HUDEP-2 (cell line): ENCODE results near the gene ZFP36.

Source experiments
- DNase-seq, 76 experiments: peaks; one replicate each; lab custom pipeline; 2025; ENCODE audit not compliant: unreplicated experiment in 76 of 76; lab: John Stamatoyannopoulos, UW

ZFP36 gene

GRCh38 chr19:39403331-39404312, 3.0 kb upstream of the ZFP36 start:
- DNase-seq: peak in 74 of 76 experiments; percentile 30 to 96 (median 85)

- DNase-seq: no peak
Measured at GRCh38 chr19:39405261-39405957, 1.2 kb upstream of the ZFP36 start.

- peak in 48 of 76 experiments; percentile 42 to 90 (median 67) for DNase-seq
Measured at GRCh38 chr19:39405958-39406655, 540 bp upstream of the ZFP36 start.

DNA sequence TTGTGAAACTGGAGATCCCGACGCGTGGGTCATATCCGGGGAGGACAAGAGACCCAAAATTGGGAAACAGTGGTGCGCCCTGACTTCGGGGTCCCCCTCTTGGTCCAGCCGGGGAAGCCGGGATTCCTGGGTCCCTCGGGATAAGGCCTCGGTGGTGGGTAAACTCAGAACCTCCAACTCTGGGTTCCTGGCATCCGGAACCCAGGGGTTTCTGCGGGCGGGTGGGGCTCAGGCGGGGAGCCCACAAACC, 688 bp downstream of the ZFP36 start:
- DNase-seq: peak in 6 of 76 experiments; percentile 31 to 67 (median 51)

DNA sequence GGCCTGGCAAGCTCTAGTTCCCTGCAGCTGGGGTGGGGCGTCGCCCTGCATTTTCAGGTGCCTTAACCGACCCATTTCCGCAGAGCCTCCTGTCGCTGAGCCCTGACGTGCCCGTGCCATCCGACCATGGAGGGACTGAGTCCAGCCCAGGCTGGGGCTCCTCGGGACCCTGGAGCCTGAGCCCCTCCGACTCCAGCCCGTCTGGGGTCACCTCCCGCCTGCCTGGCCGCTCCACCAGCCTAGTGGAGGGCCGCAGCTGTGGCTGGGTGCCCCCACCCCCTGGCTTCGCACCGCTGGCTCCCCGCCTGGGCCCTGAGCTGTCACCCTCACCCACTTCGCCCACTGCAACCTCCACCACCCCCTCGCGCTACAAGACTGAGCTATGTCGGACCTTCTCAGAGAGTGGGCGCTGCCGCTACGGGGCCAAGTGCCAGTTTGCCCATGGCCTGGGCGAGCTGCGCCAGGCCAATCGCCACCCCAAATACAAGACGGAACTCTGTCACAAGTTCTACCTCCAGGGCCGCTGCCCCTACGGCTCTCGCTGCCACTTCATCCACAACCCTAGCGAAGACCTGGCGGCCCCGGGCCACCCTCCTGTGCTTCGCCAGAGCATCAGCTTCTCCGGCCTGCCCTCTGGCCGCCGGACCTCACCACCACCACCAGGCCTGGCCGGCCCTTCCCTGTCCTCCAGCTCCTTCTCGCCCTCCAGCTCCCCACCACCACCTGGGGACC, 1.2 kb downstream of the ZFP36 start:
- peak in 34 of 76 experiments; percentile 20 to 65 (median 40) for DNase-seq

- peak in 8 of 76 experiments; percentile 26 to 40 (median 30) for DNase-seq
Measured at GRCh38 chr19:39408392-39409207, 2.0 kb downstream of the ZFP36 start.

DNA sequence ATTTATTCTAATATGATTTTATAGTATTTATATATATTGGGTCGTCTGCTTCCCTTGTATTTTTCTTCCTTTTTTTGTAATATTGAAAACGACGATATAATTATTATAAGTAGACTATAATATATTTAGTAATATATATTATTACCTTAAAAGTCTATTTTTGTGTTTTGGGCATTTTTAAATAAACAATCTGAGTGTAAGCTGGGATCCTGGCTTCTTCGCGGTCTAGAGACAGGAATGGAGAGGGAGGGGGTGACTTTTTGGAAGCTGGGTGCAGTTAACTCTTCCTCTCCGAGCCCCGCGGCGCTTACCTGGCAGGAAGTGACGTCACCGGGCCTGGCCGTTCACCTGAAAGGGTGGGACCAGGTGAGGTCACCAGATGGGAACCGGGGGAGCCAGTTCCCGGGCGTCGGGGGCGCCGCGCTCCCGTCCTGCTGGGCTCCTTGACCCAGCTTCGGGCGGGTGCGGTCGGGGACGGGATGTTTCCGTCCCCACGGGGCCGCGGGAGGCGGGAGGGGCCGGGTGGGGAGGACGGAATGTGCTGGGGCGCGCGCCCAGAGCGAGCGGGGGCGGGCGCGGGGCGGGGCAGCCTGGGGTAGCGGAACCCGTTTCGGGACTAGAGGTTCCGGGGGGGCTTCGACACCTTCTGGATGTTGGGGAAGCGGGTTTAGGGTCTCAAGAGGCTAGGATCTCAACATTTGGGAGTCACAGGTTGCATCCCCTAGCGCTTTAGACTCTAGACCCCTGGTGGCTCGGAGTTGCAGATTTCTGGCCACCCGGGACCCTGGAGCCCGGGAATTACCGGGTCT, 2.8 kb downstream of the ZFP36 start:
- peak in 67 of 76 experiments; percentile 17 to 87 (median 70) for DNase-seq

GRCh38 chr19:39410017-39410830, 3.6 kb downstream of the ZFP36 start:
- peak in 22 of 76 experiments; percentile 23 to 82 (median 49) for DNase-seq

- DNase-seq: peak in 1 of 76 experiments; percentile 25
Measured at GRCh38 chr19:39410831-39411080, 4.1 kb downstream of the ZFP36 start.

- DNase-seq: peak in 9 of 76 experiments; percentile 18 to 54 (median 40)
Measured at GRCh38 chr19:39411081-39411831, 4.6 kb downstream of the ZFP36 start.

DNA sequence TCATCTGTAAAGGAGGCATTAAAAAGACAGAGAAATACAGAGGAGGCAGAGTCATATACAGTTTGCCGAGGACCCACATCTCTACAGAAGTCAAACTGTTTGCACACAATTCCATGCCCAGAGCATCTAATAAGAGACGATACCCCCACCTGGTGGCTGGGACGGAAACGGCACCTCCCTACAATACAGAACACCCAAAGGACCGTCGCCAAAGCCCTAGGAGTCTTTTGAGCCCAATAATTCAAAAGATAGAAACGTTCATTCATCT, 5.1 kb downstream of the ZFP36 start:
- DNase-seq: peak in 74 of 76 experiments; percentile 43 to 98 (median 90)

GRCh38 chr19:39412100-39412866, 5.6 kb downstream of the ZFP36 start, which contains the start of gene PLEKHG2:
Gene PLEKHG2 (plus strand): TSS chr19:39412669. CDS start chr19:39414087, 1,418 bp downstream.
- DNase-seq: peak; percentile 82 to 100 (median 98)

- no peak for DNase-seq
Measured at GRCh38 chr19:39412867-39413271, 6.2 kb downstream of the ZFP36 start.

DNA sequence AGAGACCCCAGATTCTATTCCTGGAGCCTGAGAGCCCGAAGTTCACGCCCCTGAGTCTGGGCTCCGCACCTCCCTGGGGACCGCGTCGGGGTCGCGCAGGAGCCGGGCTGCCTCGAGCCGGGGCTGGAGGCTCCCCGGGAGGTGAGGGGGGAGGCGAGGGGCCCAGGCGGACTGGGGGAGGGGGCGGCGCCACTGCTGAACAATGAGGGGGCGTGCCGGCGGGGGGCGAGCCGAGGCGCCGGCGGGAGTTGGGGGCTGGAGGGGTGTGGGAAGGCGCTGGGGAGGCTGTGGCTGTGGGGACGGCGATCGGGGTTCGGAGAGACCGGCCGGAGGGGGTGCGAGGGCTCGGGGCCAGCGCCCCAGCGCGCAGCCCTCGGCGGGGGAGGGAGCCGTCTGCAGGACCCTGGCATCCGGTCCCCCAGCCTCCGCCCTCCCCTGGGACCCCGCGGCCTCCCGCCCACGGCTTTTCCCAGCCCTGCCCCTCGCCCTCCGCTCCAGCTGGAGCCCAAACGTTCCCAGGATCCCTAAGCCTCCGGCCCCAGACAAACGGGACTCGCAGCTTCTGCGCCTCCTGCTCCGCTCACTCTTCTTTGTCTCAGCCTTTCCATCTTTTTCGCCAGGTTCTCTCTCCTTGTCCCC, 6.7 kb downstream of the ZFP36 start:
- DNase-seq: no peak

DNA sequence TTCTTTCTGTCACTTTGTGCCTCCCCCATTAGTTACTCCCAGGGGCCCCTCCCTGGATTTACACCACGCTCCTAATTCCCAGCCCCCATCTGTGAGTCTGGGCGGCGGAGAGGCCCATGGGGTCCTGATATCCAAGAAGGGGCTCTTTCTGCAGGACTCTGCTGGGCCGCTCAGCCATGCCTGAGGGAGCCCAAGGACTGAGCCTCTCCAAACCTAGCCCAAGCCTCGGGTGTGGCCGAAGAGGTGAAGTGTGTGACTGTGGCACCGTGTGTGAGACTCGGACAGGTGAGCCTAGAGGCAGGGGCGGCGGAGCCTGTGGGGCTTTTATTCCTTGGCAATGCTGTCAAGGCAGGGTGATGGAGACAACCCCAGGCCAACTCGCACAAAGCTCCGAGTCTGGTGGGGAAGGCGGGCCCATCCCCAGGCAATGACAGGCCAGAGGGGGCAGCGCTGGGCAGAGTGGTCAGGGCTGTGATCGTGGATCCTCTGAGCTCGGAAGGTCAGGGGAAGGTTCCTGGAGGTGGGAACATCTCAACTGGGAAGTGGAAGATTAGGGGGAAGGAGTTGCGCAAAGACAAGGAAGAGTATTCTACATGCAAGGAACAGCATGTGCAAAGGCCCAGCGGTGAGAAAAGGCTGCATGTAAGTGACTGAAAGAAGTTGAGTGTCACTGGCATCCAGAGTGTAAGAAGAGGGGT, 7.4 kb downstream of the ZFP36 start:
- no peak for DNase-seq
